DMS114 treated with DMSO at 0.1 percent for 48 hours (cell line): ENCODE results near the gene CHCHD4.

ENCODE experiments used
- DNase-seq: peaks from one replicate; lab custom pipeline; 2025; ENCODE audit not compliant: unreplicated experiment; lab: John Stamatoyannopoulos, UW

Gene CHCHD4

DNA sequence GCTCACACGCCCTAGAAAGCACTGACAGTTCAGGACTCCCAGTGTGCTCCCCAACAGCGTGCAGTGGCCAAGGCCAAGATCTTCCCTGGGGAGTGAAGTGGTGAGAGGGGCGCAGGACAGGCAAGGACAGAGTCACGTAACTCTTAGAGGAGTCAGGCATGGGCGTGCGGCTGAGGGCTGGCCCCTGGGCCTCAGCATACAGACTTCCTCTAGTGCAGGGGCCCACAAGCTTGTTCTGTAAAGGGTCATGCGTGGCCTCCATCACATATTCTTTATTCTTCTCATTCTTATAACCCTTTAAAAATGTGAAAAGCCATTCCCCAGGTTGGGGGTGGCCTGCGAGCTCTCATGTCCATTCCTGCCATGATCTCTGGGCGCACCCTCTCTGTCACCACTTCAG, 25.4 kb upstream of the CHCHD4 start:
- no peak for DNase-seq

- DNase-seq = no peak
These were observed 23.6 kb upstream of the CHCHD4 start for GRCh38 chr3:14148041-14148985.

GRCh38 chr3:14147617-14148016, 22.9 kb upstream of the CHCHD4 start:
- no peak for DNase-seq

DNA sequence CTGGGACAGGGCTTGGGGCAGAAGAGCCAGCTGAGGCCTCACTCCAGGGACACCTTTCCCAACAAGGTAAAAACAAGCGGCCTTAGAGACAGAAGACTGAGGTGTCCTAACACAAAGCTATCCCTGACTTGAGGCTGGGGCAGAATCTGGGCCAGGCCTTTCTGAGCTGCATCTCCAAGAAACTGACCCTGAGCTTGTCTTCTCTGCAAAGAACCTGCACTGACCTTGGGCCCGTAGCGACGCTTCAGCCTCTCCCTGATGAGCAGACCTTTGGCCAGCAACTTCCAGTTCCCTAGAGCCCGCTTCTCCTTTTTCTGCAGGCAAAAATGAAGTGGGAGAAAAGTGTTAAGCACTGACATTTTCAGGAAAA, 22.4 kb upstream of the CHCHD4 start:
- DNase-seq = no peak

DNA sequence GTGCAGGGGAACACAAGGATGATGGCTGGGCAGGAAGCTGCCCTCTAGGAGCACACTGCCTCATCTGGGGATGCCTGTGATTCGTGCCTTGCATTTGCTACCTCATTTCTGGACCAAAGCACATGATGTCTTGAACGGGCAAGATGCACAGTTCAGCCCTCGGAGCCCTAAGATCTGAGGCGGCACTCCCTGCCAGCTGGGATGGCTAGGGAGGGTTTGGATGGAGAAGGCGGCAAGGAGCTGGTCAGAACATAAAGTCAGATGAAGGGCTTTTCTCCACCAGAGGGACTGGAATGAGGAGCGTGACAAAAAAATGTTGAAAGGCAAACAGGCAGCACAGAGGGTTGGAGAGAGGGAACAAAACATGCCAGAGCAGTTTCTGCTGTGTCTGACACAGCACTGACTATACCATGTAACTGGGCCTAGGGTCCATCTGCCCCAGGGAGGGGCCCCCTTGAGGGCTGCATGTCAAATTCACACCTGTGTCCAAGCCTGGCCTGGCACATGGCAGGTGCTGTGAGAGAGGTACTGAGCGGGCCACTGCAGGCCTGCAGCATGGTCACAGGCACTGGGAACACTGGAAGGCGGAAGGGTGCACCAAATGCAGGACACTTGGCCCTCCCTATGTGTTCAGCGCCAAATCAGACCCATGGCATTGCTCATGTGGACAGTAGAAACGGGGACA, 21.9 kb upstream of the CHCHD4 start:
- DNase-seq = no peak

DNA sequence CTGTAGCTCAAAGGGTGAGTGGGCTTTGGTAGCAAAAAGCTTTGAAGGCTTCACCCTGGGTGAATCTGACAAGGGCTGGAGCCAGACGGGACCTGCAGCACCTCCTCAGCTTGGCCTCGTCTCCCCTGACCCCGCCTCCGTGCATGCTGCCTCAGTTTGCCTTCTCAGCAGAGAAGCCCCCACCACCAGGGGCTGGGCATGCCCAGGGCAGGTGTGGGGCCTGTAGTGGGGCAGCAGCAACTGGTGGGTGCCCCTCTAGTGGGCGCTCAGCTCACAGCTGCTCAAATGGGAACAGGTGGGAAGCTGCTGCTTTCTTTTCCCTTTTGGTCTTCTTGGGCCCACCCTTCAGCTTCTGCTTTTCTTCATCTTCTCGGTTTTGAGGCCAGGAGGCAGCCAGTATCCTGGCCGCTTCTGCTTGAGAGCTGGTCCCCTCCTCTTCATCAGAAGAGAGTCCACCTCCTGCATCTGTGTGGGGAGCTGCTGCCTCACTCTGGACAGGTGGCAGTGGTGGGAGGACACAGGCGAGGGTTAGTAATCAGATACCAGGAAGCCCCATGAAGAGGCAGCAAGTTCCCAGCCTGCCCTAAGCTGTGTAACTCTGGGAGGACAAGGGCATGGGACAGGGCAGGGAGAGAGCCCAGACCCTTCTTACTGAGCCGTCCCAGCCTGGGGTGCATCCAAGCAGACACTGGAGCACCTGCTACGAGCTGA, 21.2 kb upstream of the CHCHD4 start:
- no peak for DNase-seq

DNA sequence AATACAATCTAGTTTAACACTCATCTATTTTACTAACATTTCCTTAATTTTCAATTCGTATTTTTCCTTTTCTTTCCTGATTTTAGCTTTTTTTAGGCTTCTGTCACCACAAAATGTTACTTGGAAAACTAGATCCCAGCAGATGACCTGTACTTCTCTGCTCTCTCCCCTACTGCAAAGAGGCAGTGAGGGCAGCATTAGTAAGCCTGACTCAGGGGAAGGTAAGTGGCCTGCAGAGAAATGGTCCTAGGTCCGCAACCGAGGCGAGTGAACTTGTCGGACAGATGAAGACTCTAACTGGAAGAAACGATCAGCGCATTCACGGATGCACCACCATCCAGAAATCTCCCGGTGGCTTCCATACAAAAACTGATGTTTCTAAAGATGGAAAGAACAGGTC, 20.6 kb upstream of the CHCHD4 start:
- DNase-seq = no peak

DNA sequence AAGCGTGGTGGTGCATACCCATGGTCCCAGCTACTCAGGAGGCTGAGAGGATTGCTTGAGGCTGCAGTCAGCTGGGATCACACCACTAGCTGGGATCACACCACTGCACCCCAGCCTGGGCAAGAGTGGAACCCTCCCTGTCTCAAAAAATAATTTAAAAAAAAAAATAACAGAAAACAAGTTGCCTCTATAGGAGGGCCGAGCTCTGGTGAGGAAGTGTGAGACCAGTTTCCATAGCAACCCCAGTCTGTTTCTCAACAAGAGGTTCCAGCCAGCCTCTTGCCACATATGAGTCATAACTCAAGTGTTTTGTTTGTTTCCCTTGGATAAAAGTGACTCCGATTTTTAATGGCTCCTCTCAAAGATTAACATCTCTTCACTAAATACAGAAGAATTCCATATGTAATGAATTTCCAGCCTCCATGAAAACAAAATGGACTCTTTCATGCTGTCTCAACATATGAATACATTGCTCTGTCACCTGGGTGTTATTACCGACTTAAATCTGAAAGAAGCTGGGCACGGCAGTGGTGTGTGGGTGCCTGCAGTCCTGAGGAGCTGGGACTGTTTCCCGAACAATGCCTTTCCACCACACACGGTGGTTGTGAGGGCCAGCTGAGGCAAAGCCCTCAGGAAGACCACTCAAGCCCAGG, 19.9 kb upstream of the CHCHD4 start:
- DNase-seq = no peak

- no peak for DNase-seq
These were observed 18.9 kb upstream of the CHCHD4 start for GRCh38 chr3:14143271-14144225.

GRCh38 chr3:14142567-14143270, 18.0 kb upstream of the CHCHD4 start:
- no peak for DNase-seq

DNA sequence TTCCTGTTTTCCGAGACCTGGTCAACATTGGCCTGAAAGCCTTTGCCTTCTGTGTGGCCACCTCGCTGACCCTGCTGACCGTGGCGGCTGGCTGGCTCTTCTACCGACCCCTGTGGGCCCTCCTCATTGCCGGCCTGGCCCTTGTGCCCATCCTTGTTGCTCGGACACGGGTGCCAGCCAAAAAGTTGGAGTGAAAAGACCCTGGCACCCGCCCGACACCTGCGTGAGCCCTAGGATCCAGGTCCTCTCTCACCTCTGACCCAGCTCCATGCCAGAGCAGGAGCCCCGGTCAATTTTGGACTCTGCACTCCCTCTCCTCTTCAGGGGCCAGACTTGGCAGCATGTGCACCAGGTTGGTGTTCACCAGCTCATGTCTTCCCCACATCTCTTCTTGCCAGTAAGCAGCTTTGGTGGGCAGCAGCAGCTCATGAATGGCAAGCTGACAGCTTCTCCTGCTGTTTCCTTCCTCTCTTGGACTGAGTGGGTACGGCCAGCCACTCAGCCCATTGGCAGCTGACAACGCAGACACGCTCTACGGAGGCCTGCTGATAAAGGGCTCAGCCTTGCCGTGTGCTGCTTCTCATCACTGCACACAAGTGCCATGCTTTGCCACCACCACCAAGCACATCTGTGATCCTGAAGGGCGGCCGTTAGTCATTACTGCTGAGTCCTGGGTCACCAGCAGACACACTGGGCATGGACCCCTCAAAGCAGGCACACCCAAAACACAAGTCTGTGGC, 17.1 kb upstream of the CHCHD4 start:
- DNase-seq = no peak

GRCh38 chr3:14141144-14141543, 16.5 kb upstream of the CHCHD4 start:
- DNase-seq = no peak

DNA sequence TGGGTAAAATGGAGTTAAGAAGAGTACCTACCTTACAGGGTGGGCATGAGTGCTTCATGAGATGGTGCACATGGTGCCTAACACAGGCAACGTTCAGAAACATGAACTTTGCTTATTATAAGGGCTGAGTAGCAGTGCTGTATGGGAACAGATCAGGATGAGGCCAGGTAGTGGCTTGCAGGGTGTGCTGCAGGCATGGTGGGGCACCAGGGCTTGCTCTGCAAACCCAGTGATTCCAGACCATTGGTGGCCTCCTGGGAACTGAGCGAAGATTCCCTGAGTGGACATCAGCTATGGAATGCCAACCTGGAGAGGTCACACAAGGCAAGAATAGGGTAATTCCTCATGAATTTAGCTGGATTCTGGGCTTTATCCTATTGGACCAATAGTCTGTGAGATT, 16.0 kb upstream of the CHCHD4 start:
- DNase-seq = no peak

DNA sequence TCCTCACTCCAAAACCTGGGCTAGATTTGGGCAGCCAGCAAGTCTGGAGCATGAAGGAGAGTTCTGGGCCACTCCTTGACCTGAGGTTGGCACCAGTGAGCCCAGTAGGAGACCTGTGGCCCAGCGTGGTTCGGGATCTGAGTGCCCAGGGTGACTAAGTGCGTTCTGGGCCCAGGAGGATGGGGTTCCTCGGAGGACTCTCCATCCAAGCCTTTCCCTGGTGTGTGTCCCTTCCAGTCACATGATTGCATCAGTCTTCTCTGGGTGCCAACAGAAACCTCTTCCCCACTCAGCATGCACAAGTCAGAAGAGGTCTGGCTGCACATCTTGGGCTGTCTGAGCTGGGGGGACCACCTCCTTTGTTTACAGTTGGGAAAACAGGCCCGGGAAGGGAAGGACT, 15.1 kb upstream of the CHCHD4 start:
- no peak for DNase-seq

DNA sequence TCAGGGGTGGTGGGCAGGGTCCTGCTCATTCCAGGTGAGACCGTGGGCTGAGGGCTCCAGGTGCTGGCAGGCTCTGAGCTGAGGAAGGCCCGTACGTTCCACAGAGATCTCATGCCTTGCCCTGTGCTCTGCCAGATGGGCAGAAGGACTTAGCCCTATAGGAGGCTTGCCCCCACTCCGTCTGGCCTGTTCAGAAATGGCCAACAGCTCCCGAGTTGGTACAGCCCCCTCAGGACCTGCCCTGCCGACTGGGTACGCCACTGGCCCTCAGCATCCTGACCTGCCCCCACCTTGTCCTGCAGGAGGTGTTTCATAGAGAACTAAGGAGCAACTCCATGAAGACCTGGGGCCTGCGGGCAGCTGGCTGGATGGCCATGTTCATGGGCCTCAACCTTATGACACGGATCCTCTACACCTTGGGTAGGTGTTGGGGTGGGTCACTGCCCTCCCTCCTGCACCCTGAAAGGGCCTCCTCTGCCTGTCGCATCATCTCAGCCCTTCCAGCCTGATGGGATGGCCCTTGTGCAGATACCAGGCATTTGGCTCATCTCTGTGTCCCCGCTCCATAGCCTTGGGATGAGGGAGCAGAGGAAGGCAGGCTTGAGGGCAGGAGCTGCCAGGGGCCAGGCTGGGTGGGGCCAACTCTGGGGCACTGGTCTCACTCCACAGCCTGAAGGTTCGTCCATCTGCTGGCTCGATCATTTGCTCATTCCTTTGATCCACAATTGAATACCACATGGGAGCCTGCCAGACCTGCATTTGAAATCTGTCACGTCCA, 14.4 kb upstream of the CHCHD4 start:
- DNase-seq = no peak

DNA sequence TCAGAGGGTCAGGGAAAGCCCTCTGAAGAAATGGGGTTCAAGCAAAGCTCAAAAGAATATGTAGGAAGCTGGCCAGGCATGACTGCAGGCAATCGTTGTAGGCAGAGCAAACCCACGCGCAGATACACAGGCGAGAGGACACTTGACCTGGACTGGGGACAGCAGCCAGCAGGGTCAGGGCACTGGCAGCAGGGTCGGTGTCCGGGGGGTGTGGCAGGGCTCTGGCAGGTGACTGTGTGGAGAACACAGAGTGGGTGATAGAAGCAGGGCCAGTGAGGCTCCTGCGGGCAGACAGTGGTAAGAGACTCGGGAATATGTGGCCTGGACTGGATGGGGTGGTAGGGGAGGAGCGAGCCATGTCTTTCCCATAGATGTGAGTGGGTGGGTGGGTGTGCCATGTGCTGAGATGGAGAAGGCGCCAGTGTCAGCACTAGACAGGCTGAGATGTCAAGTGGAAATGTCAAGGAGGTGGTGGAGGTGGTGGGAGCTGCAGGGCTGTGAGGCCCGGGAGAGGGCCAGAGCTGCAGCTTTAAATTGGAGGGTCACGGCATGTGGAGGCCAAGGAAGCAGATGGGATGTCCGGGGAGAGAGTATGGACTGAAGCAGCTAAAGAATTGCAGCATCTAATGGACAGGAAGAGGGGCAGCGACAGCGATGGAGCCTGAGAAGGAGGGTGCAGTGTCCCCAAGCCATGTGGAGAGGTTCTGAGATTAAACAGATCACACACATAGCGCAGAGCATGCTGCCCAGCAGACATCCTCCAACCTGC, 13.6 kb upstream of the CHCHD4 start:
- DNase-seq = no peak

DNA sequence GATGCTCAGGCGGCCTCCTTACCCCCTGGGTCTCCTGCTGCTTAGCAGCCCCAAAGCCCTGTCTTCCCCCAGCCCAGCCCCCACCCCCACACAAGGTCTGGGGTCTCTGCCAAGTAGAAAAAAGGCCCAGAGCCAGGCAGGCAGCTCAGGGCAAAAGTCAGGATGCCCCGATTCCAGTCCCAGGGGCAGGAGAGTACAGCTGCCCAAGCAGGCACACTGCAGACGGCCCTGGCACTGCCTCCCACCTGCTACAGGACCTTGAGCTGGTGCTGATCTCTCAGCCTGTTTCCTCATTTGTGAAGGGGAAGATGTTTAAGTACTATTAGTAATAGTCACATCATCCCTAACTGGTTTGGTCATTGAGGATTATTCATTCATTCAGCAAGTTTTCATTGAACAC, 12.8 kb upstream of the CHCHD4 start:
- no peak for DNase-seq
